ENCODE measurements around the gene ROR2.
"Not testable (repeated sequence)": the region's sequence is repeated elsewhere in the genome, so short reads cannot be mapped to it uniquely, and the experiment has no call there.

ROR2 gene

GRCh38 chr9:91560301-91560700, 389.7 kb downstream of the ROR2 start:
- Histone ChIP-seq H3K4me3 (ENCODE audit: low read length) (peak overlapping the region; percentile 7), H3K9ac (ENCODE audit: low read length) (peak overlapping the region; percentile 63), H3K4me1 (ENCODE audit: control insufficient read depth, insufficient read depth, low read length) (peaks cover 25% of the 10 kb centered on the region), H3K36me3 (ENCODE audit: control insufficient read depth, insufficient read depth, low read length, severe bottlenecking) (no peaks in the 10 kb centered on the region), H3K9me3 (ENCODE audit: control insufficient read depth, low read length) (no peaks in the 10 kb centered on the region), H3K27me3 (replicated peaks; ENCODE audit: control insufficient read depth, insufficient read depth, low read length) (no peaks in the 10 kb centered on the region)
- peak; percentile 85 for DNase-seq (ENCODE audit: low read depth)

GRCh38 chr9:91558879-91559278, 391.1 kb downstream of the ROR2 start:
- peak; percentile 47 for DNase-seq (ENCODE audit: low read depth)
- H3K36me3 ChIP-seq (ENCODE audit: control insufficient read depth, insufficient read depth, low read length, severe bottlenecking) = no peaks in the 10 kb centered on the region
- peaks cover 25% of the 10 kb centered on the region for H3K4me1 ChIP-seq (ENCODE audit: control insufficient read depth, insufficient read depth, low read length)
- peaks cover 12% of the 10 kb centered on the region for H3K9me3 ChIP-seq (ENCODE audit: control insufficient read depth, low read length)
- peak overlapping the region; percentile 51 for H3K4me3 ChIP-seq (ENCODE audit: low read length)
- H3K27me3 ChIP-seq (replicated peaks; ENCODE audit: control insufficient read depth, insufficient read depth, low read length) = no peaks in the 10 kb centered on the region
- no peak overlapping the region for H3K9ac ChIP-seq (ENCODE audit: low read length)

GRCh38 chr9:91558395-91558794, 391.6 kb downstream of the ROR2 start:
- Histone ChIP-seq H3K9ac (ENCODE audit: low read length) (no peak overlapping the region), H3K36me3 (ENCODE audit: control insufficient read depth, insufficient read depth, low read length, severe bottlenecking) (no peaks in the 10 kb centered on the region), H3K4me1 (ENCODE audit: control insufficient read depth, insufficient read depth, low read length) (peaks cover 25% of the 10 kb centered on the region), H3K27me3 (replicated peaks; ENCODE audit: control insufficient read depth, insufficient read depth, low read length) (no peaks in the 10 kb centered on the region), H3K4me3 (ENCODE audit: low read length) (peak overlapping the region; percentile 51), H3K9me3 (ENCODE audit: control insufficient read depth, low read length) (peaks cover 12% of the 10 kb centered on the region)
- no peak for DNase-seq (ENCODE audit: low read depth)

GRCh38 chr9:91557327-91557726, 392.7 kb downstream of the ROR2 start:
- H3K9ac ChIP-seq (ENCODE audit: low read length) = no peak overlapping the region
- H3K27me3 ChIP-seq (replicated peaks; ENCODE audit: control insufficient read depth, insufficient read depth, low read length) = no peaks in the 10 kb centered on the region
- H3K4me1 ChIP-seq (ENCODE audit: control insufficient read depth, insufficient read depth, low read length) = peaks cover 25% of the 10 kb centered on the region
- no peak overlapping the region for H3K4me3 ChIP-seq (ENCODE audit: low read length)
- peaks cover 12% of the 10 kb centered on the region for H3K9me3 ChIP-seq (ENCODE audit: control insufficient read depth, low read length)
- DNase-seq (ENCODE audit: low read depth) = peak; percentile 36
- H3K36me3 ChIP-seq (ENCODE audit: control insufficient read depth, insufficient read depth, low read length, severe bottlenecking) = no peaks in the 10 kb centered on the region

- no peak overlapping the region for H3K9ac ChIP-seq (ENCODE audit: low read length)
- DNase-seq (ENCODE audit: low read depth) = no peak
- H3K4me1 ChIP-seq (ENCODE audit: control insufficient read depth, insufficient read depth, low read length) = peaks cover 18% of the 10 kb centered on the region
- H3K4me3 ChIP-seq (ENCODE audit: low read length) = peak overlapping the region; percentile 24
- no peaks in the 10 kb centered on the region for H3K36me3 ChIP-seq (ENCODE audit: control insufficient read depth, insufficient read depth, low read length, severe bottlenecking)
- H3K9me3 ChIP-seq (ENCODE audit: control insufficient read depth, low read length) = peaks cover 12% of the 10 kb centered on the region
- H3K27me3 ChIP-seq (replicated peaks; ENCODE audit: control insufficient read depth, insufficient read depth, low read length) = no peaks in the 10 kb centered on the region
Observed at GRCh38 chr9:91555132-91555531, 394.9 kb downstream of the ROR2 start.

GRCh38 chr9:91549177-91549576, 400.9 kb downstream of the ROR2 start:
- Histone ChIP-seq H3K9me3 (ENCODE audit: control insufficient read depth, low read length) (peaks cover 2% of the 10 kb centered on the region), H3K4me1 (ENCODE audit: control insufficient read depth, insufficient read depth, low read length) (peaks cover 4% of the 10 kb centered on the region), H3K9ac (ENCODE audit: low read length) (no peak overlapping the region), H3K4me3 (ENCODE audit: low read length) (no peak overlapping the region), H3K27me3 (replicated peaks; ENCODE audit: control insufficient read depth, insufficient read depth, low read length) (no peaks in the 10 kb centered on the region), H3K36me3 (ENCODE audit: control insufficient read depth, insufficient read depth, low read length, severe bottlenecking) (no peaks in the 10 kb centered on the region)
- DNase-seq (ENCODE audit: low read depth) = no peak

DNA sequence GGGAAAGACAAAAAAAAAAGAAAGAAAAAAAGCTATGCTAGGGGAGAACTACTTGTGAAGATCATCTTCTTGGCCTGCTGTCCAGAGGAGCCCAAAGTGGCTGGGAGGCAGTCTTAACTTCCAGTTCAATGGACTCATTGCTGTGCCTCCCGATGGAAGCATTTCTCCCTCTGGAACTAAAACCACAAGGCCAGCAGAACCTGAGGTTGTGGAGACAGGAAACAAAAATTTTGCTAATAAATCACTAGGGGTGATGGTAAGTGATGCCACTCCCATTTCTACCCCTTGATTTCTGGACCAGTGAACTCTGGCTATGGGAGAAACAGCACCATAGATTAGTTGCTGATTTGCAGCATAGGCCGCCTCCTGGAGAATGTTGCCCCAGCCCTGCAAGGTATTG, 402.9 kb downstream of the ROR2 start:
- H3K4me3 ChIP-seq (ENCODE audit: low read length) = no peak overlapping the region
- H3K9me3 ChIP-seq (ENCODE audit: control insufficient read depth, low read length) = no peaks in the 10 kb centered on the region
- H3K36me3 ChIP-seq (ENCODE audit: control insufficient read depth, insufficient read depth, low read length, severe bottlenecking) = no peaks in the 10 kb centered on the region
- H3K9ac ChIP-seq (ENCODE audit: low read length) = no peak overlapping the region
- H3K4me1 ChIP-seq (ENCODE audit: control insufficient read depth, insufficient read depth, low read length) = peaks cover 4% of the 10 kb centered on the region
- no peaks in the 10 kb centered on the region for H3K27me3 ChIP-seq (replicated peaks; ENCODE audit: control insufficient read depth, insufficient read depth, low read length)
- DNase-seq (ENCODE audit: low read depth) = no peak

DNA sequence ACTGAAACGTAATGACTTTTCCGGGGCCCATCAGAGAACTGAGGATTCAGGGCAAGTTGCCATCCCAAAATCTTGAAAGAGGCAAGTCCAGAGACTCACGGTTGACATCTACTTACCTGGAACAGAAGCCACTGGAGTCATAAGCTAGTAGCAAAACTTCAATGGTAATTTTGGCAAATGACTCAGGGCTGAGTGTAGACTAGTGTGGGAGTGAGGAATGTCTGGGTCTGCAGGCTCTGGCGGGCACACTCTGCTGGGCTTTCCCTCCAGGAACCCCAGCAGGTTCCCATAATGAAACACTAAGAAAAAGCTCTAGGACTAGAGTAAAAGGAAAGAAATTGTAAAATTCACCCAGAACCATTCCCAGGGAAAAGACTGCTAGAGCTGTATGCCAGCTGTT, 403.5 kb downstream of the ROR2 start:
- peak; percentile 57 for DNase-seq (ENCODE audit: low read depth)
- H3K27me3 ChIP-seq (replicated peaks; ENCODE audit: control insufficient read depth, insufficient read depth, low read length) = no peaks in the 10 kb centered on the region
- no peak overlapping the region for H3K9ac ChIP-seq (ENCODE audit: low read length)
- H3K36me3 ChIP-seq (ENCODE audit: control insufficient read depth, insufficient read depth, low read length, severe bottlenecking) = no peaks in the 10 kb centered on the region
- no peak overlapping the region for H3K4me3 ChIP-seq (ENCODE audit: low read length)
- H3K4me1 ChIP-seq (ENCODE audit: control insufficient read depth, insufficient read depth, low read length) = peaks cover 4% of the 10 kb centered on the region
- peaks cover under 1% of the 10 kb centered on the region for H3K9me3 ChIP-seq (ENCODE audit: control insufficient read depth, low read length)

- no peaks in the 10 kb centered on the region for H3K36me3 ChIP-seq (ENCODE audit: control insufficient read depth, insufficient read depth, low read length, severe bottlenecking)
- no peak for DNase-seq (ENCODE audit: low read depth)
- H3K9me3 ChIP-seq (ENCODE audit: control insufficient read depth, low read length) = peaks cover 6% of the 10 kb centered on the region
- peaks cover 3% of the 10 kb centered on the region for H3K4me1 ChIP-seq (ENCODE audit: control insufficient read depth, insufficient read depth, low read length)
- no peak overlapping the region for H3K4me3 ChIP-seq (ENCODE audit: low read length)
- no peak overlapping the region for H3K9ac ChIP-seq (ENCODE audit: low read length)
- H3K27me3 ChIP-seq (replicated peaks; ENCODE audit: control insufficient read depth, insufficient read depth, low read length) = no peaks in the 10 kb centered on the region
Observed at GRCh38 chr9:91541734-91542133, 408.3 kb downstream of the ROR2 start.

DNA sequence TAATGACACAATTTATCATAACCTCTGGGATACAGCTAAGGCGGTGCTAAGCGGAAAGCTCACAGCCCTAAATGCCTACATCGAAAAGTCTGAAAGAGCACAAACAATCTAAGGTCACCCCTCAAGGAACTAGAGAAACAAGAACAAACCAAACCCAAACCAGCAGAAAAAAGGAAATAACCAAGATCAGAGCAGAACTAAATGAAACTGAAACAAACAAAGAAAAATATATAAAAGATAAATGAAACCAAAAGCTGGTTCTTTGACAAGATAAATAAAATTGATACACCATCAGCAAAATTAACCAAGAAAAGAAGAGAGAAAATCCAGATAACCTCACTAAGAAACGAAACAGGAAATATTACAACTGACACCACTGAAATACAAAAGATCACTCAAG, 409.5 kb downstream of the ROR2 start:
- not testable (repeated sequence) for H3K36me3 ChIP-seq (ENCODE audit: control insufficient read depth, insufficient read depth, low read length, severe bottlenecking); H3K9ac ChIP-seq (ENCODE audit: low read length); DNase-seq (ENCODE audit: low read depth); H3K4me3 ChIP-seq (ENCODE audit: low read length); H3K27me3 ChIP-seq (replicated peaks; ENCODE audit: control insufficient read depth, insufficient read depth, low read length); H3K9me3 ChIP-seq (ENCODE audit: control insufficient read depth, low read length)
- H3K4me1 ChIP-seq (ENCODE audit: control insufficient read depth, insufficient read depth, low read length) = peaks cover 12% of the 10 kb centered on the region

DNA sequence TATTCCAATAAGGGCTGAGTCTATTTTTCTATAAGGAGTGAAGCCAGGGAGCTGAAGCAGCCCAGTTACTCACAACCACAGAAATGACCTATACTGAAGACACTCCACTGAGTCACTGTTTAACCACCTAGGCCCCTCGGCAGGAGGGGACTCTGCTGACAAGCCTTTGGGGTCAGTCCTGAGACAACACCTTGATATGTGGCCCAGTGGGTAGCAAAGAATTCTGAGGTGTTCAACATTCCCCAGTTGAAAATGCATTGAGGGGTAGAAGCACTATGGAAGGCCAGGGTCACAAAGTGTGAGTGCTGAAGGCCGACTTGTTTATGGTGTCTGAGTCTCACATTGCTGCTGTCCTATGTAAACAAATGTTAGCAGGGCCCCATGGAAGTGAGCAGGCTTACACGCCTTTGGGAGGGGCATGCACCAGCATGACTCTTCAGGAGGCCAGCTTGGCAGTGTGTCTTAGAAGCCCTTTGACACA, 413.8 kb downstream of the ROR2 start:
- H3K36me3 ChIP-seq (ENCODE audit: control insufficient read depth, insufficient read depth, low read length, severe bottlenecking) = no peaks in the 10 kb centered on the region
- DNase-seq (ENCODE audit: low read depth) = peak; percentile 61
- H3K4me1 ChIP-seq (ENCODE audit: control insufficient read depth, insufficient read depth, low read length) = peaks cover 23% of the 10 kb centered on the region
- H3K9me3 ChIP-seq (ENCODE audit: control insufficient read depth, low read length) = peaks cover 2% of the 10 kb centered on the region
- H3K9ac ChIP-seq (ENCODE audit: low read length) = no peak overlapping the region
- no peak overlapping the region for H3K4me3 ChIP-seq (ENCODE audit: low read length)
- no peaks in the 10 kb centered on the region for H3K27me3 ChIP-seq (replicated peaks; ENCODE audit: control insufficient read depth, insufficient read depth, low read length)

DNA sequence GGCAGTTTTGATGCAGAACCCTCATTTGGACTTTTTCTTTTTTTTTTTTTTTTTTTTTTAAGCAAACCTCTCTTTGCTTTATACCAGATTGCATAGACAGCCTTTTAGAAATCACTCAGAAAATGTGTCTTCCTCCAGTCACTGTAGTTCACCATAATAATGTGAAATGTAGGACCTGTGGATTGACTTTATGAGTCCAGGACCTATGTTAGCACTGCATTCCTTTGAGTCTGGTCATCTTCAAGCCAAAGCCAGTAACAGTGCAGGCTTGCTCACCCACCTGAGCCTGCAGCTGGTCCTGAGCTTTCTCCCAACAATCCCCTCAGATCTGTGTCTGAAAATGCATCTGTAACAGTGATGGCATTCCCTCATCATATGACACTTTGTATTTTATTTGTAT, 415.7 kb downstream of the ROR2 start:
- Histone ChIP-seq H3K36me3 (ENCODE audit: control insufficient read depth, insufficient read depth, low read length, severe bottlenecking) (no peaks in the 10 kb centered on the region), H3K4me3 (ENCODE audit: low read length) (no peak overlapping the region), H3K27me3 (replicated peaks; ENCODE audit: control insufficient read depth, insufficient read depth, low read length) (no peaks in the 10 kb centered on the region), H3K9ac (ENCODE audit: low read length) (no peak overlapping the region), H3K9me3 (ENCODE audit: control insufficient read depth, low read length) (no peaks in the 10 kb centered on the region), H3K4me1 (ENCODE audit: control insufficient read depth, insufficient read depth, low read length) (peaks cover 31% of the 10 kb centered on the region)
- DNase-seq (ENCODE audit: low read depth) = no peak

Measured in adipocyte (in vitro differentiated cells).